ENCODE results near the gene SMOC2. TPM values are rescaled to one million over a fixed set of nuclear protein-coding genes. Genes with fewer than 3 reads are reported as not detected.

Gene SMOC2
- total RNA-seq, 1 donor from 2014 or later = 102 TPM

DNA sequence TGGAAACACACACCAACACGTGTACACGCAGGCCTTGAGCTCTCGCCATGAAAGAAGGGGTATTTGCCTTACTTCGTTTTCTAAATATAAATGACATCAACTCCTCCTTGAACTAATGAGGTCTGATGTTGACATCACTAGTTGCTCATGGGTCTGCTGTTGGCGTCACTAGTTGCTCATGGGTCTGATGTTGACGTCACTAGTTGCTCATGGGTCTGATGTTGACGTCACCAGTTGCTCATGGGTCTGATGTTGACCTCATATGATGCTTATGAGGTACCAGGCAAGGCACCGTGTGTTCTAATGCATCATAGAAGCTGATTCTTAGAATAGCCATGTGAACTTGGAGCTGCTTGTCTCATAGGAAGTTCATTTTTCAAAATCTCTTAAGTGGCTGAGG lies 116.5 kb downstream of the SMOC2 start:
- TF ChIP-seq, protein P1, sequence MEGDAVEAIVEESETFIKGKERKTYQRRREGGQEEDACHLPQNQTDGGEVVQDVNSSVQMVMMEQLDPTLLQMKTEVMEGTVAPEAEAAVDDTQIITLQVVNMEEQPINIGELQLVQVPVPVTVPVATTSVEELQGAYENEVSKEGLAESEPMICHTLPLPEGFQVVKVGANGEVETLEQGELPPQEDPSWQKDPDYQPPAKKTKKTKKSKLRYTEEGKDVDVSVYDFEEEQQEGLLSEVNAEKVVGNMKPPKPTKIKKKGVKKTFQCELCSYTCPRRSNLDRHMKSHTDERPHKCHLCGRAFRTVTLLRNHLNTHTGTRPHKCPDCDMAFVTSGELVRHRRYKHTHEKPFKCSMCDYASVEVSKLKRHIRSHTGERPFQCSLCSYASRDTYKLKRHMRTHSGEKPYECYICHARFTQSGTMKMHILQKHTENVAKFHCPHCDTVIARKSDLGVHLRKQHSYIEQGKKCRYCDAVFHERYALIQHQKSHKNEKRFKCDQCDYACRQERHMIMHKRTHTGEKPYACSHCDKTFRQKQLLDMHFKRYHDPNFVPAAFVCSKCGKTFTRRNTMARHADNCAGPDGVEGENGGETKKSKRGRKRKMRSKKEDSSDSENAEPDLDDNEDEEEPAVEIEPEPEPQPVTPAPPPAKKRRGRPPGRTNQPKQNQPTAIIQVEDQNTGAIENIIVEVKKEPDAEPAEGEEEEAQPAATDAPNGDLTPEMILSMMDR (IDR thresholded peaks at IDR 0.05) = no peak
- DNase-seq (ENCODE audit: low spot score in 2 of 2) = peak in 1 of 2 donors; percentile 21
- H3K27me3 ChIP-seq = no peaks in the 10 kb centered on the region
- no peak overlapping the region for H3K27ac ChIP-seq
- no peak overlapping the region for H3K4me3 ChIP-seq
- peaks cover 0 to 4% of the 10 kb centered on the region in 2 donors for H3K36me3 ChIP-seq
- intact Hi-C loops (cut with DNase I) = no loop called here
- peaks cover 0 to 3% of the 10 kb centered on the region in 2 donors for H3K4me1 ChIP-seq
- H3K9me3 ChIP-seq = no peaks in the 10 kb centered on the region

DNA sequence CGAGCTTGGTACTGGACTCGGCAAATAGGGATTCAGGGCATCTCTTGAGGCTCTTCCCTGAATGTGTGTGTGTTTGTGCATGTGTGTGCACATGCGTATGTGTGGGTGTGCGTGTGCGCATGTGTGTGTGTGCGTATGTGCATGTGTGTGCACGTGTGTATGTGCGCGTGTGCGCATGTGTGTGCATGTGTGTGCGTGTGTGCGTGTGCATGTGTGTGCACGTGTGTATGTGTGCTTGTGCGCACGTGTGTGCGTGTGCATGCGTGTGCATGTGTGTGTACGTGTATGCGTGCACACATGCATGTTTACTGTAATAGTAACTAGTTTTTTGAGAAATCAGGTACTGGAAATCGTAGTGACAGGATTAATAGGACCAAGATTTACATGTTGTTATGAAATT lies 117.7 kb downstream of the SMOC2 start:
- TF ChIP-seq, protein P1 (IDR thresholded peaks at IDR 0.05) = no peak
- Histone ChIP-seq H3K4me3 (no peak overlapping the region), H3K27me3 (no peaks in the 10 kb centered on the region), H3K27ac (no peak overlapping the region), H3K9me3 (no peaks in the 10 kb centered on the region), H3K4me1 (peaks cover 0 to 3% of the 10 kb centered on the region in 2 donors), H3K36me3 (peaks cover 0 to 3% of the 10 kb centered on the region in 2 donors)
- intact Hi-C loops (cut with DNase I) = no loop called here
- peak in 1 of 2 donors; percentile 30 for DNase-seq (ENCODE audit: low spot score in 2 of 2)

DNA sequence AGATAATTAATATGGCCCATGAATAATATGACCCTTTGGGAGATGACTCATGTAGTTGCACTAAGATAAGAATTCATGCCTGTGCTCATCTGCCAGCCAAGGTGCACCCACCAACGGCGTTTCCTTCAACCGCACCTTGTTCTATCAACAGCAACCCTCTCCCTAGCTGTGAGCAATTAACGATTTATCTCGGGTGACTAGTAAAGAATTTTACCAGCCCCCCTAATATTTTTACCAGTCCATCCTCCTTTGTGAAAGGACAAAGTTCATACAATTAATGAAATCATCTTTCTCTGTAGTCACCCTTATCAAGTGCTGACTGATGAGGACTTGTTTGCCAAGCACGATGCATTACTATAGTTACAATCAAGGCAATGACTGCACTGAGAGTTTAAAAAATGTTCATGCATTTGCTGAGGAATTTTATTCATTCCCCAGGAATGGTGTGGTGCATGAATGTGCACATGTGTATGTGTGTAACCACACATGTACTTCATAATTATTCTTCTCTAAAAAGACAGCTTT lies 118.7 kb downstream of the SMOC2 start:
- Histone ChIP-seq H3K27ac (peak overlapping the region in 1 of 2 donors; percentile 56), H3K9me3 (no peaks in the 10 kb centered on the region), H3K4me1 (peaks cover 0 to 2% of the 10 kb centered on the region in 2 donors), H3K4me3 (no peak overlapping the region), H3K36me3 (peaks cover 5 to 8% of the 10 kb centered on the region in 2 donors), H3K27me3 (no peaks in the 10 kb centered on the region)
- intact Hi-C loops (cut with DNase I) = no loop called here
- TF ChIP-seq, protein P1 (IDR thresholded peaks at IDR 0.05) = no peak
- DNase-seq (ENCODE audit: low spot score in 2 of 2) = peak in 1 of 2 donors; percentile 18

DNA sequence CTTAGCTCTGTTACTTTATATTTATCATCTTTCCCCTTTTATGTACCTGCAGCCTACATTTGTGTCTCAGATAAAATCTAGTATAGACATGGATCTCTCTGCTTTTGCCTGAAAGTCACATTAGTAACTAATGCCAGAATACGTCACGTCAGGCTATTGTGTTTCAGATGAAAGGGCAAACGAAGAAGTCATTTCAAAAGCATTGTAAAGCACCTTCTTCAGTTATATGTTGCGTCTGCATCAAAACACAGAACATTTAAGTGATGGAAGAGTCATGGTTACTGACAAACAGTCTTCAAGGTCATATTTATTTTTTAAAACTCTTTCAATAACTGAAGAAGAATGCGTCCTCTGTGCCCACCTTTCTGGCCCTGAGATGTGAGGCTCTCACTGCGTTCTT lies 119.1 kb downstream of the SMOC2 start:
- Histone ChIP-seq H3K9me3 (no peaks in the 10 kb centered on the region), H3K27me3 (no peaks in the 10 kb centered on the region), H3K27ac (peak overlapping the region in 1 of 2 donors; percentile 56), H3K4me3 (no peak overlapping the region), H3K4me1 (no peaks in the 10 kb centered on the region), H3K36me3 (peaks cover 5 to 10% of the 10 kb centered on the region in 2 donors)
- DNase-seq (ENCODE audit: low spot score in 2 of 2) = no peak
- TF ChIP-seq, protein P1 (IDR thresholded peaks at IDR 0.05) = no peak
- intact Hi-C loops (cut with DNase I) = no loop called here

DNA sequence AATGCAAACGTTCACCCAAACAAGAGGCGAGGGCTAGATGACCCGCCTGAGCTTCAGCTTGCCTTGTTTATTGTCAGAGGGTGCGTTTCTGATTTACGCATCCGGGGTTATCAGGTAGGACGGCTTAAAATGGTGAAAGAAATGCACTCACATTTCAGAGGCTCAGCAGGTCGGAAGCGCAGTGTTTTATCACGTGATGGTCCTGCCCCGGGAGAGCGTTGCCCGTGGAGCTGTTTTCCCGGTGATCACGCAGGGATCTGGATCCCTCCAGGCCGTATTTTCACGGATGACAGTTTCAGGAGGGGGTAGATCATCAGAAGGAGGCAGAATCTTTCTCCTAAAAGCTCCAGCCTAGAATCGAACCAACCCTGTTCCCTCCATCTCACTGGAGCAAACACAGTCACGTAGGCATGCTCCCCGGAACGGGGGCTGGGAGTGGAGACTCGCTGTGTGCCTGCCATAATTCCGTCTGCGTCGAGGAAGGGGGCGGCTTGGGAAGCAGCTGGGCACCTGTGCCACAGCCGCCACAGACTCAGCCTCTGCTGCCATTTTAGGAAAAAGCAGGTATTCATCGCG lies 121.7 kb downstream of the SMOC2 start:
- Histone ChIP-seq H3K4me3 (no peak overlapping the region), H3K4me1 (no peaks in the 10 kb centered on the region), H3K36me3 (peaks cover 5 to 10% of the 10 kb centered on the region in 2 donors), H3K27ac (peak overlapping the region in 1 of 2 donors; percentile 54), H3K9me3 (no peaks in the 10 kb centered on the region), H3K27me3 (no peaks in the 10 kb centered on the region)
- TF ChIP-seq, protein P1 (IDR thresholded peaks at IDR 0.05) = no peak
- peak in 1 of 2 donors; percentile 47 for DNase-seq (ENCODE audit: low spot score in 2 of 2)
- intact Hi-C loops (cut with DNase I) = no loop called here

All from ascending aorta (tissue), 2 donors.